Caki2 (cell line): Measurements from ENCODE around the gene USP6NL. TPM values are rescaled to one million over a fixed set of nuclear protein-coding genes. Genes with fewer than 3 reads are reported as not detected.
A peak's percentile ranks its signal among the peaks of the same experiment; 100 is the strongest.
"Not testable (repeated sequence)": the region's sequence is repeated elsewhere in the genome, so short reads cannot be mapped to it uniquely, and the experiment has no call there.

Source experiments
- DNase-seq: peaks from one replicate; pipeline ENCODE4 v3.0.0-alpha.2; 2015; ENCODE audit warnings: low read depth
- in situ Hi-C: cut with HindIII; loops from 2 replicates; pipeline ENCODE4 v1.10.0; 2016; ENCODE audit warnings: low sequenced_read_pairs, low pct_unique_long_range_greater_than_20kb, mixed read lengths
- total RNA-seq: library from RNA; depleted of rRNA; stranded (reverse); fragments of >200 nt; shearing (Covaris generic); gene quantifications from 2 replicates; pipeline ENCODE4 v1.2.3, GENCODE V29; 2014; ENCODE audit warnings: low replicate concordance; rRNA removed

USP6NL gene
- 5.2 and 8.2 TPM in 2 replicates for total RNA-seq

- peak; percentile 82 for DNase-seq
- in situ Hi-C loops, result no loop called here
Observed at GRCh38 chr10:11611248-11612020, at the start of gene USP6NL. USP6NL (minus strand) TSS chr10:11611650; CDS start chr10:11597634, 14,016 bp downstream.

GRCh38 chr10:11658801-11659368, 47.4 kb upstream of the USP6NL start:
- in situ Hi-C loops, result no loop called here
- DNase-seq, result no peak

- in situ Hi-C loops, result no loop called here
- DNase-seq, result no peak
Observed at GRCh38 chr10:11655836-11656235, 44.4 kb upstream of the USP6NL start.

GRCh38 chr10:11654659-11655058, 43.2 kb upstream of the USP6NL start:
- no peak for DNase-seq
- in situ Hi-C loops, result no loop called here

GRCh38 chr10:11653758-11654471, 42.5 kb upstream of the USP6NL start:
- in situ Hi-C loops, result no loop called here
- no peak for DNase-seq

- in situ Hi-C loops, result no loop called here
- no peak for DNase-seq
Observed at GRCh38 chr10:11647676-11648075, 36.2 kb upstream of the USP6NL start.

- in situ Hi-C loops, result no loop called here
- no peak for DNase-seq
Observed at GRCh38 chr10:11646450-11646849, 35.0 kb upstream of the USP6NL start.

GRCh38 chr10:11643039-11643438, 31.6 kb upstream of the USP6NL start:
- in situ Hi-C loops, result no loop called here
- DNase-seq, result no peak

- no peak for DNase-seq
- in situ Hi-C loops, result no loop called here
Observed at GRCh38 chr10:11642566-11642965, 31.1 kb upstream of the USP6NL start.

- in situ Hi-C loops, result no loop called here
- no peak for DNase-seq
Observed at GRCh38 chr10:11639849-11640764, 28.7 kb upstream of the USP6NL start.

- in situ Hi-C loops, result no loop called here
- no peak for DNase-seq
Observed at GRCh38 chr10:11639362-11639761, 27.9 kb upstream of the USP6NL start.

GRCh38 chr10:11638055-11638698, 26.7 kb upstream of the USP6NL start:
- no peak for DNase-seq
- in situ Hi-C loops, result no loop called here

GRCh38 chr10:11636697-11637303, 25.4 kb upstream of the USP6NL start:
- in situ Hi-C loops, result no loop called here
- no peak for DNase-seq

GRCh38 chr10:11631890-11632587, 20.6 kb upstream of the USP6NL start:
- no peak for DNase-seq
- in situ Hi-C loops, result no loop called here

- in situ Hi-C loops, result no loop called here
- DNase-seq, result no peak
Observed at GRCh38 chr10:11631291-11631690, 19.8 kb upstream of the USP6NL start.

GRCh38 chr10:11629731-11630130, 18.3 kb upstream of the USP6NL start:
- in situ Hi-C loops, result no loop called here
- no peak for DNase-seq

- in situ Hi-C loops, DNase-seq: not testable (repeated sequence)
Observed at GRCh38 chr10:11627941-11628340, 16.5 kb upstream of the USP6NL start.
